HG03280 (cell line): ENCODE measurements around the gene PLCD1.
A peak's percentile ranks its signal among the peaks of the same experiment; 100 is the strongest.

ENCODE experiments used
- ATAC-seq: cut with Tn5 transposase; IDR thresholded peaks from one replicate; pipeline ENCODE4 v1.9.1; 2021; ENCODE audit warnings: mild to moderate bottlenecking, moderate library complexity; ENCODE audit not compliant: unreplicated experiment

The PLCD1 gene

DNA sequence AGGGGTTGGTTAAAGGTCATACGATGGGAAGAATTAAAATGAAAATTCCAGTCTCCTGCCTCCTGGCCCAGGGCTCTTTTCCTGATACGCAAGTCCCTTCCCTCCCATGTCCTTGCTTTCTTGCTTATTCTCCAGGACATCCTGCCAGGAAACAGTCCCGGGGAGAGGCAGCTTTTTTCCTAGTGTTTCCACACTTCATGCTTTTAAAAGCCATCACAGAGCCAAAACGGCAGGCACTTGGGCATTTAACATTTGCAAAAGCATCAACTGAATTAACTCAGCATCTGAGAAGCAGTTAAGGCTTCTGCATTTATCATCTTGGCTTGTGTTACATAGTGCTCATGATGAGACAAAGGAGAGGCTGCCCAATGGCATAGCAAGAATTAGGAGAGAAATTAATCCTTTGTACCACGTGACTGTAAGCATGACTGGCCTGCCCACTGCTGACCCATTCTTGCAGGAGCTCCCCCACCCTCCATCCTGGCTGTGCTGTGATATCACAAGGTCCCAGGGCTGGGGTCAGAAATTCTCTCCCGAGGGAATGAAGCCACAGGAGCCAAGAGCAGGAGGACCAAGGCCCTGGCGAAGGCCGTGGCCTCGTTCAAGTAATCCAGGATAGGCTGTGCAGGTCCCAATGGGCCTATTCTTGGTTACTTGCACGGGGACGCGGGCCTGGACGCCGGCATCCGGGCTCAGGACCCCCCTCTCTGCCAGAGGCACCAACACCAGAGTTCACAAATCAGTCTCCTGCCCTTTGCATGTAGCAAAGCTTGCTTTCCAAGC is 60.4 kb downstream of the PLCD1 start:
- ATAC-seq = no peak

DNA sequence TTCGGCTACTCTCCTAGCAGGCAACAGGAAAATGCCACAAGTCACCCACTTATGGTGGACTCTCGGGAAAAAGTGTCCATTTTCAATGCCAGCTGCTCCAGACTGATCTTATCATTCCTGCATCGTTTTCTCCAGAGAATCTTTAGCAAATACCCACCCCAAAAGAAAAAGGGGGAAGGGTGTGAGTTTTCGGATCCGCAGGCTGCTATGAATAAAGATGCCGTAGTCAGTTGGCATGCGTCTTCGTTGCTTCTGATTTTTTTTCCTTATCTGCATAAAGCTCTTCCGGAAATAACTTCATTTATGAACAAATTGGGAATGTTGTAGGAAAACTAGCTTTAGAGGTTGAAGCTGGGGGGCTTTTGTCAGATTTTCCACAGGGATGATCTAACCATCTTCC is 61.2 kb downstream of the PLCD1 start:
- ATAC-seq = no peak

GRCh38 chr3:37967260-37967881 is 62.1 kb downstream of the PLCD1 start:
- peak; percentile 63 for ATAC-seq

DNA sequence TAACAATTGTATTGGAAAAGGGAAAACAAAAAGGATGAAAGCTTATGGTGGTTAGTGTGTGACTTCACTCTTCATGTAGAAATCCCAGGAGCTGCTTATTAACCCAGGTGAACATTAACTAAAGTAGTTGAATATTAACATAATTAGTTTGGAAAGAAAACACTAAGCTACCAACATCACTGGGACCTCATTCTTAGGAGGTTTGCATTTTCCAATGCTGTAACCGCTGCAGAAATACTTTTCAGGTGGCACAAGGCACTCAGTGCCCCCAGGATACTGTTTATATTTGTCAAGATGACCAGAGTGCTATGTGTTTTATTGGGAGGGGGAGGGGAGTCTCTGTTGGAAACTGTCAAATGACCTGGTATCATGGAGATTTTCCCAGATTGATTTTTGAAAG is 64.7 kb downstream of the PLCD1 start:
- no peak for ATAC-seq

GRCh38 chr3:37964146-37964545 is 65.3 kb downstream of the PLCD1 start:
- no peak for ATAC-seq

- no peak for ATAC-seq
These were observed 65.8 kb downstream of the PLCD1 start for GRCh38 chr3:37963635-37964034.

- ATAC-seq = no peak
These were observed 66.4 kb downstream of the PLCD1 start for GRCh38 chr3:37963016-37963415.

DNA sequence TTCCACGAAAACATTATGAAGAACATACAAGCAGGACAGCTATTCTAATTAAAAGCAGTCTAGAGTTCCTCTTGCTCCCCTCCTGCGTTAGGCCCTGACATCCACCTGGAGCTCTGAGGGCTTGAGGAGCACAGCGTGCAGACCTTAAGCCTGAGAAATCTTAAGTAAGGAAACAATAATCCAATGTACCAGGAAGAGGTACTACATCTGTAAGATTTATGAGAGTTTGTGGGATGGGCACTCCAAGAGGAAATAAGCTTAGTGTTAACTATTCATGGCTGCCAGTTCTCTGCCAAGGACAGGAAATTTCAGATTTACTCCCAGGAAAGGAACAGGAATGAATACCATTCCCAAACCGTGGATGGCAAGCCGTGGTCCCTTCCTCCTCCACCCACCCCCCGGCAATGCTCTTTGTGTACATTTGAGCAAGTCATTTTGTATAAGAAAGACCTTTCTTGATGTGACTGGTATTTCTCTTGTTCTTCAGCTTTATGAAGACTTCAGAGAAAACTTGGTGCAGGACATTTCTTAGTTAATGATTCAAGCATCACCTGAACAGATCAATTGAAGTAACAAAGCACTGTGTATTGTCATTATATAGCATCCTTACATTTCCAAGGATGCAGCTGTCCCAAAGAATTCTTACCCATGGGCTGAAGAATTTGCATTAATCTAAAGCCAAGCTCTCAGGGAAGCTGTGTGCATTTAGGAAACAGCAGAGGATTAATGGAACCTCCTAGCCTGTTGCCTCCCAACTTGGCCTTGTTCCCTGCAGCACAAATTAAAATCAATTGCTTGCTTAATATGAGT is 67.6 kb downstream of the PLCD1 start:
- no peak for ATAC-seq

DNA sequence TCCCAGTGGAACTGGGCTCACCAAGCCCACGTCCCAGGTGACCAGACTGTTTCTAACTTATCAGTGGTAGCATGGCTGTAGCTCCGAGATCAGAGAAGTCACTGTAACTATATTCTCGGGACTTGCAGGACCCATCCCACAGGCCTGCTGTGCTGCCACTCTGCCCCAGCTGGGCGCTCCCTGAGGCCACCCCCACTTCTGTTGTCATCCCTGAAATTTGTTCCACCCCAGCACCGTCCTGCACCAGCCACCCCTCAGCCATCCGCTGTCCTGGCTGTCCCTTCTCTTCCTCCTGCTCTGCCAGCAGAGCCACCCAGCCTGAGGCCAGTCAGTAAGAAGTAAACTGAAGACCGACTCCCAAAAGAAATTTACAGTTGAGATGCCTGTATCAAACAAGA is 71.9 kb downstream of the PLCD1 start:
- ATAC-seq = no peak
